Measurements from ENCODE around the gene VMP1. TPM values are rescaled to one million over a fixed set of nuclear protein-coding genes. Genes with fewer than 3 reads are reported as not detected.
A peak's percentile ranks its signal among the peaks of the same experiment; 100 is the strongest.

Gene VMP1
- polyA plus RNA-seq, 4 donors = 62.1 to 178 (median 97.2) TPM

DNA sequence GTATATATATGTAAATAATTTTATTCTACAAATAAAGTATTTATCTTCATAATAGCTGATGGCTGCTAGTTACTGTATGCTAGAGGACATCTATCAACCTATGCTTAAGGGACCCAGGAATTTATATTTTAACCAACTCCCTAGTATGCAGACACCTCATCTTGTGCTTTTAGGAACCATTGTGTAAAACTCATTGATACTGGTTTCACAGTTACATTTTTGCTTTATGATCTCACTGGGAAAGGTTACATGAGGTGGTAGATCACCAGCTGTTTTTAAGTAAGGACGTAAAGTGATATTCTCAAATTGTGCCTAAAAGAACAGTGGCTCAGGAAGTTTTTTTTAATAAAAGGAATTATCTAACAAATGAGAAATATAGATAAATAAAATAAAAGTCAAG, 56.4 kb downstream of the VMP1 start:
- no peak for FAIRE-seq
- DNase-seq = no peak
- H3K4me3 ChIP-seq (ENCODE audit: low read depth in 1 of 3, low read length in 3 of 3) = no peak overlapping the region
- no peak overlapping the region for H3K27ac ChIP-seq (ENCODE audit: low read depth in 1 of 3, low read length in 2 of 3)
- no peaks in the 10 kb centered on the region for H3K27me3 ChIP-seq (ENCODE audit: control insufficient read depth in 3 of 3, insufficient read depth in 3 of 3, low read length in 3 of 3)
- H3K36me3 ChIP-seq (ENCODE audit: control insufficient read depth in 3 of 3, insufficient read depth in 2 of 3, low read depth in 1 of 3, low read length in 3 of 3) = peaks cover 4 to 42% (median 5%) of the 10 kb centered on the region in 3 donors
- no peaks in the 10 kb centered on the region for H3K4me1 ChIP-seq (ENCODE audit: control insufficient read depth in 3 of 3, insufficient read depth in 2 of 3, low read depth in 1 of 3, low read length in 2 of 3)
- peaks cover 0 to 4% of the 10 kb centered on the region in 2 donors for H3K9me3 ChIP-seq (ENCODE audit: control insufficient read depth in 2 of 2, insufficient read depth in 1 of 2, low read depth in 1 of 2, low read length in 1 of 2)
- WGBS, 3 donors = 71 to 87% (median 83%) methylated on average over 1 of the region's 1 CpG

DNA sequence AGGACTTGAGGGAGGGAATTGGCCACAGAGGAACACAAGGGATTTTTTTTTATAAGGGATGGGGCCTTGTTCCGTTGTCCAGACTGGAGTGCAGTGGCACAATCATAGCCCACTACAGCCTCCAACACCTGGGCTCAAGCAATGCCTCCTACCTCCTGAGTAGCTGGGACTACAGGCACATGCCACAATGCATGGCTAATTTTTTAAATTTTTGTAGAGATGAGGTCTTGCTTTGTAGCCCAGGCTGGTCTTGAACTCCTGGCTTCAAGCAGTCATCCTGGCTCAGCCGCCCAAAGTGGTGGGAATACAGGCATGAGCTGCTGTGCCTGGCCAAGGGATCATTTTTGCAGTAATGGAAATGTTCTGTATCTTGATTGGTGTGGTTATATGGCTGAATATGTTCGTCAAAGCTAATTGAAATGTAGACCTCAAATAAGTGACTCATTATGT, 56.9 kb downstream of the VMP1 start:
- Histone ChIP-seq H3K36me3 (ENCODE audit: control insufficient read depth in 3 of 3, insufficient read depth in 2 of 3, low read depth in 1 of 3, low read length in 3 of 3) (peaks cover 4 to 41% (median 5%) of the 10 kb centered on the region in 3 donors), H3K27me3 (ENCODE audit: control insufficient read depth in 3 of 3, insufficient read depth in 3 of 3, low read length in 3 of 3) (no peaks in the 10 kb centered on the region), H3K4me3 (ENCODE audit: low read depth in 1 of 3, low read length in 3 of 3) (no peak overlapping the region), H3K9me3 (ENCODE audit: control insufficient read depth in 2 of 2, insufficient read depth in 1 of 2, low read depth in 1 of 2, low read length in 1 of 2) (no peaks in the 10 kb centered on the region), H3K4me1 (ENCODE audit: control insufficient read depth in 3 of 3, insufficient read depth in 2 of 3, low read depth in 1 of 3, low read length in 2 of 3) (no peaks in the 10 kb centered on the region), H3K27ac (ENCODE audit: low read depth in 1 of 3, low read length in 2 of 3) (peak overlapping the region in 1 of 3 donors; percentile 50)
- no peak for DNase-seq
- 78 to 83% (median 78%) methylated on average over 3 of the region's 3 CpGs for whole genome bisulfite sequencing, 3 donors
- no peak for FAIRE-seq

DNA sequence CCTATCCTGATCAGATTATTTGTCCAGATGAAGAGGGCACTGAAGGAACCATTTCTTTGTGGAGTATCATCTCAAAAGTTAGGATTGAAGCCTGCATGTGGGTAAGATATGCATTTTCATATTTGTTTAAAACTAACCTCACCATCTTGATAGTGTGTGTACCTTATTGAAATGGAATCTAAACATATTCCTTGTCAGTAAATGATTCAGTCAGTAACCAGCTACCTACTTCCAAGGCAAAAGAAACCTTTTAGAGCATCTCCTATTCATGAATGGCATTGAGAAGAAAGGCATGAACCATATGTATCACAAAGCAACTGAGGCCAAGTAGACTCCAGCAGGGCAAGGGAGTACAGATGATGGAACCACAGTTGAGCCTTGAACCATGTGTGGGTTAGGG, 57.6 kb downstream of the VMP1 start:
- H3K27ac ChIP-seq (ENCODE audit: low read depth in 1 of 3, low read length in 2 of 3) = no peak overlapping the region
- no peak overlapping the region for H3K4me3 ChIP-seq (ENCODE audit: low read depth in 1 of 3, low read length in 3 of 3)
- no peaks in the 10 kb centered on the region for H3K9me3 ChIP-seq (ENCODE audit: control insufficient read depth in 2 of 2, insufficient read depth in 1 of 2, low read depth in 1 of 2, low read length in 1 of 2)
- H3K4me1 ChIP-seq (ENCODE audit: control insufficient read depth in 3 of 3, insufficient read depth in 2 of 3, low read depth in 1 of 3, low read length in 2 of 3) = no peaks in the 10 kb centered on the region
- DNase-seq (no peak), FAIRE-seq (no peak)
- H3K36me3 ChIP-seq (ENCODE audit: control insufficient read depth in 3 of 3, insufficient read depth in 2 of 3, low read depth in 1 of 3, low read length in 3 of 3) = peaks cover 4 to 38% (median 5%) of the 10 kb centered on the region in 3 donors
- no peaks in the 10 kb centered on the region for H3K27me3 ChIP-seq (ENCODE audit: control insufficient read depth in 3 of 3, insufficient read depth in 3 of 3, low read length in 3 of 3)

GRCh38 chr17:59766491-59766890, 59.0 kb downstream of the VMP1 start:
- no peak for FAIRE-seq

DNA sequence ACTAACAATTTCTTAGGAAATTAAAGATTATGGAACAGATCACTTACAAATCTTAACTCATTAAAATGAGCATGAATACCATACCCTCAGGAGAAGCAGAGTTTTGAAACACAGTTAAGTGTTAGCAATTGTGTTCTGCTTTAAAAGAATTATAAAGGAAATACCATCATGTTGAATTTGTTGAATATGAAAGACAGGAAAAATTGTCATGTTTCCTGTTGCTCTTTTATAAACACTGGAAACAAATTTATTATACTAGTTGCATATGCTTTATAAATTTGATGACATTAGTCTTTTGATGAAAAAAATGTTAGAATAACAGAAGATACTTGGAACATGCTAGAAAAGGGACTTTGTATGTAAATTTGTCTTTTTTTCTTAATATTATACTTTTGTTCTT, 59.7 kb downstream of the VMP1 start:
- DNase-seq = no peak
- no peak overlapping the region for H3K4me3 ChIP-seq (ENCODE audit: low read depth in 1 of 3, low read length in 3 of 3)
- FAIRE-seq = no peak
- no peaks in the 10 kb centered on the region for H3K4me1 ChIP-seq (ENCODE audit: control insufficient read depth in 3 of 3, insufficient read depth in 2 of 3, low read depth in 1 of 3, low read length in 2 of 3)
- no peak overlapping the region for H3K27ac ChIP-seq (ENCODE audit: low read depth in 1 of 3, low read length in 2 of 3)
- H3K9me3 ChIP-seq (ENCODE audit: control insufficient read depth in 2 of 2, insufficient read depth in 1 of 2, low read depth in 1 of 2, low read length in 1 of 2) = no peaks in the 10 kb centered on the region
- peaks cover 4 to 42% (median 9%) of the 10 kb centered on the region in 3 donors for H3K36me3 ChIP-seq (ENCODE audit: control insufficient read depth in 3 of 3, insufficient read depth in 2 of 3, low read depth in 1 of 3, low read length in 3 of 3)
- no peaks in the 10 kb centered on the region for H3K27me3 ChIP-seq (ENCODE audit: control insufficient read depth in 3 of 3, insufficient read depth in 3 of 3, low read length in 3 of 3)

More at GRCh38 chr17:59766491-59766890, 59.0 kb downstream of the VMP1 start:
- no peaks in the 10 kb centered on the region for H3K4me1 ChIP-seq (ENCODE audit: control insufficient read depth in 3 of 3, insufficient read depth in 2 of 3, low read depth in 1 of 3, low read length in 2 of 3)
- peaks cover 4 to 38% (median 5%) of the 10 kb centered on the region in 3 donors for H3K36me3 ChIP-seq (ENCODE audit: control insufficient read depth in 3 of 3, insufficient read depth in 2 of 3, low read depth in 1 of 3, low read length in 3 of 3)
- 78 to 93% (median 79%) methylated on average over 6 of the region's 6 CpGs for WGBS, 3 donors
- H3K4me3 ChIP-seq (ENCODE audit: low read depth in 1 of 3, low read length in 3 of 3) = no peak overlapping the region
- H3K9me3 ChIP-seq (ENCODE audit: control insufficient read depth in 2 of 2, insufficient read depth in 1 of 2, low read depth in 1 of 2, low read length in 1 of 2) = no peaks in the 10 kb centered on the region
- peak overlapping the region in 1 of 3 donors; percentile 74 for H3K27ac ChIP-seq (ENCODE audit: low read depth in 1 of 3, low read length in 2 of 3)
- DNase-seq = no peak
- no peaks in the 10 kb centered on the region for H3K27me3 ChIP-seq (ENCODE audit: control insufficient read depth in 3 of 3, insufficient read depth in 3 of 3, low read length in 3 of 3)

GRCh38 chr17:59769887-59770286, 62.4 kb downstream of the VMP1 start:
- no peak for FAIRE-seq
- WGBS, 3 donors = 66 to 84% (median 70%) methylated on average over 1 of the region's 1 CpG

DNA sequence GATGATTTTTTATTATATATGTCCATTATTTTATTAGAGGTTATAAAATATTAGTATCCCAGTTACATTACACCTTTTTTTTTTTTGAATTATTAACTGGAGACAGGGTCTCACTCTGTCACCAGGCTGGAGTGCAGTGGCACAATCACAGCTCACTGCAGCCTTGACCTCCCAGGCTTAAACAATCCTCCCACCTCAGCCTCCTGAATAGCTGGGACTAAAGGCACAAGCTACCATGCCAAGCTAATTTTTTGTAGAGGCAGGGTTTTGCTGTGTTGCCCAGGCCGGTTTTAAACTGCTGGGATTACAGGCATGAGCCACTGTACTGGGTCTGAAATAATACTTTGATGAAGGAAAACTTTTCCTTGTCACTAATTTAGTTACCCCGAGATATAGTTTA, 63.6 kb downstream of the VMP1 start:
- Histone ChIP-seq H3K36me3 (ENCODE audit: control insufficient read depth in 3 of 3, insufficient read depth in 2 of 3, low read depth in 1 of 3, low read length in 3 of 3) (peaks cover 6 to 58% (median 12%) of the 10 kb centered on the region in 3 donors), H3K27ac (ENCODE audit: low read depth in 1 of 3, low read length in 2 of 3) (no peak overlapping the region), H3K4me3 (ENCODE audit: low read depth in 1 of 3, low read length in 3 of 3) (no peak overlapping the region), H3K9me3 (ENCODE audit: control insufficient read depth in 2 of 2, insufficient read depth in 1 of 2, low read depth in 1 of 2, low read length in 1 of 2) (no peaks in the 10 kb centered on the region), H3K27me3 (ENCODE audit: control insufficient read depth in 3 of 3, insufficient read depth in 3 of 3, low read length in 3 of 3) (no peaks in the 10 kb centered on the region), H3K4me1 (ENCODE audit: control insufficient read depth in 3 of 3, insufficient read depth in 2 of 3, low read depth in 1 of 3, low read length in 2 of 3) (no peaks in the 10 kb centered on the region)
- WGBS, 3 donors = 97 to 100% (median 98%) methylated on average over 2 of the region's 2 CpGs
- FAIRE-seq (no peak), DNase-seq (no peak)

More at GRCh38 chr17:59769887-59770286, 62.4 kb downstream of the VMP1 start:
- Histone ChIP-seq H3K27ac (ENCODE audit: low read depth in 1 of 3, low read length in 2 of 3) (no peak overlapping the region), H3K9me3 (ENCODE audit: control insufficient read depth in 2 of 2, insufficient read depth in 1 of 2, low read depth in 1 of 2, low read length in 1 of 2) (no peaks in the 10 kb centered on the region), H3K27me3 (ENCODE audit: control insufficient read depth in 3 of 3, insufficient read depth in 3 of 3, low read length in 3 of 3) (no peaks in the 10 kb centered on the region), H3K4me3 (ENCODE audit: low read depth in 1 of 3, low read length in 3 of 3) (no peak overlapping the region), H3K36me3 (ENCODE audit: control insufficient read depth in 3 of 3, insufficient read depth in 2 of 3, low read depth in 1 of 3, low read length in 3 of 3) (peaks cover 4 to 57% (median 9%) of the 10 kb centered on the region in 3 donors), H3K4me1 (ENCODE audit: control insufficient read depth in 3 of 3, insufficient read depth in 2 of 3, low read depth in 1 of 3, low read length in 2 of 3) (no peaks in the 10 kb centered on the region)
- DNase-seq = no peak

DNA sequence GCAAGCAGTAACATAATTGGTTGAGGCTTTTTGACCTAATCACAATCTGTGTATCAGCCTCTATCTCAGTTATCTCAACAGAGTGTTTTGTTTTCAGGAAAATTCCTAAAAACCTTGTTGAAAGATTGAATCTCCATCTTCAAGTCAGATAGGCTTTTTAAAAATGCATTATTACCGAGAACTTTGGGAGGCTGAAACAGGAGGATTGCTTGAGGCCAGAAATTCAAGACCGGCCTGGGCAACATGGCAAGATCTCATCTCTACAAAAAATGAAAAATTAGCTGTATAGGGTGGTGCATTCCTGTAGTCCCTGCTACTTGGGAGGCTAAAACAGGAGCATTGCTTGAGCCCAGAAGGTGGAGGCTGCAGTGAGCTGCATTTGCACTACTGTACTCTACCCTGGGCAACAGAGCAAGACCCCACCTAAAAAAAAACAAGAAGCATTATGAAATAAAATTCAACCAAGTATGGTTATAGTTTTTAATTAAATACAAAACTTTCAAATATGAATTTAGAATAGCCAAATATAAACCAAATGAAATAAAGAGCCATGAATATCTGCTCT, 68.4 kb downstream of the VMP1 start:
- FAIRE-seq (no peak), DNase-seq (no peak)
- Histone ChIP-seq H3K4me3 (ENCODE audit: low read depth in 1 of 3, low read length in 3 of 3) (no peak overlapping the region), H3K4me1 (ENCODE audit: control insufficient read depth in 3 of 3, insufficient read depth in 2 of 3, low read depth in 1 of 3, low read length in 2 of 3) (no peaks in the 10 kb centered on the region), H3K36me3 (ENCODE audit: control insufficient read depth in 3 of 3, insufficient read depth in 2 of 3, low read depth in 1 of 3, low read length in 3 of 3) (peaks cover 3 to 50% (median 7%) of the 10 kb centered on the region in 3 donors), H3K9me3 (ENCODE audit: control insufficient read depth in 2 of 2, insufficient read depth in 1 of 2, low read depth in 1 of 2, low read length in 1 of 2) (no peaks in the 10 kb centered on the region), H3K27me3 (ENCODE audit: control insufficient read depth in 3 of 3, insufficient read depth in 3 of 3, low read length in 3 of 3) (no peaks in the 10 kb centered on the region), H3K27ac (ENCODE audit: low read depth in 1 of 3, low read length in 2 of 3) (no peak overlapping the region)
- 98 to 99% (median 98%) methylated on average over 2 of the region's 2 CpGs for WGBS, 3 donors

DNA sequence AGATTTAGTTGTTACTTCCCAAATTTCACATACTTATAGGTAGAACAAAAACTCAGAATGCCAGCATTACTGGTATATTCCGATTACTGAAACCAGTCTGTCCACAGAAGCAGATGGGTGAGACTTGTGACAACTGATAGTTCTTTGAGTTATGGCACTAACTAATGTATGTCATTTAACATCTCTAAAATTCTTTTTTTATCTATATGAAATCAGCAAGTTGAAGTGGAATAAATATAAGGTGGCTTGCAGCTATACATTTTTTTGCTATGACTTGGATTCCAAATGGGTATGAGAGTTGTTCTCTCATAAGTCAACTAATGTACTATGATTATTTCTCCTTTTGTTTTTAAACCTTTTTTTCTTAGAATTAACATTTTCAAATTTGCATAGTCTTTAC, 69.1 kb downstream of the VMP1 start:
- WGBS, 3 donors = 96 to 100% (median 97%) methylated on average over 1 of the region's 1 CpG
- no peak for DNase-seq
- no peaks in the 10 kb centered on the region for H3K9me3 ChIP-seq (ENCODE audit: control insufficient read depth in 2 of 2, insufficient read depth in 1 of 2, low read depth in 1 of 2, low read length in 1 of 2)
- no peak for FAIRE-seq
- H3K36me3 ChIP-seq (ENCODE audit: control insufficient read depth in 3 of 3, insufficient read depth in 2 of 3, low read depth in 1 of 3, low read length in 3 of 3) = peaks cover 3 to 45% (median 6%) of the 10 kb centered on the region in 3 donors
- H3K4me3 ChIP-seq (ENCODE audit: low read depth in 1 of 3, low read length in 3 of 3) = no peak overlapping the region
- no peaks in the 10 kb centered on the region for H3K4me1 ChIP-seq (ENCODE audit: control insufficient read depth in 3 of 3, insufficient read depth in 2 of 3, low read depth in 1 of 3, low read length in 2 of 3)
- H3K27ac ChIP-seq (ENCODE audit: low read depth in 1 of 3, low read length in 2 of 3) = no peak overlapping the region
- no peaks in the 10 kb centered on the region for H3K27me3 ChIP-seq (ENCODE audit: control insufficient read depth in 3 of 3, insufficient read depth in 3 of 3, low read length in 3 of 3)
